HepG2 (cell line): ENCODE measurements around the gene GTF2A2. TPM values are rescaled to one million over a fixed set of nuclear protein-coding genes. Genes with fewer than 3 reads are reported as not detected.
A peak's percentile ranks its signal among the peaks of the same experiment; 100 is the strongest.

ENCODE experiments used
- BHLHE40 ChIP-seq: IDR thresholded peaks from 2 replicates; pipeline ENCODE4 v1.6.1; 2011; ENCODE audit warnings: low read length, improper control_type of control experiment
- FUBP1 ChIP-seq: sonication (generic); formaldehyde crosslinking; IDR thresholded peaks from 2 replicates; pipeline ENCODE4 v1.5.1; 2020; ENCODE audit warnings: missing genetic modification reagents, mild to moderate bottlenecking, borderline replicate concordance
- HIC2 ChIP-seq: sonication (generic); formaldehyde crosslinking; IDR thresholded peaks from 2 replicates; pipeline ENCODE4 v1.9.0; 2022; ENCODE audit warnings: low read depth, missing genetic modification reagents
- HIVEP1 ChIP-seq: sonication (generic); formaldehyde crosslinking; IDR thresholded peaks from 2 replicates; pipeline ENCODE4 v1.4.0; 2020; ENCODE audit warnings: mild to moderate bottlenecking, missing genetic modification reagents
- HNRNPL ChIP-seq: fragments of 200-400 bp; formaldehyde crosslinking; IDR thresholded peaks from 2 replicates; pipeline ENCODE4 v1.6.1; 2017; ENCODE audit warnings: mild to moderate bottlenecking, low read depth, low read length
- KDM1A ChIP-seq: IDR thresholded peaks from 2 replicates; pipeline ENCODE4 v1.6.1; 2016; ENCODE audit warnings: missing compliant biosample characterization
- MBD4 ChIP-seq: IDR thresholded peaks from 2 replicates; pipeline ENCODE4 v1.6.1; 2012; ENCODE audit warnings: low read length, inconsistent platforms, borderline replicate concordance
- NRL ChIP-seq: sonication (generic); formaldehyde crosslinking; IDR thresholded peaks from 2 replicates; pipeline ENCODE4 v1.5.0; 2020; ENCODE audit warnings: missing genetic modification reagents, mild to moderate bottlenecking, moderate library complexity, borderline replicate concordance
- PCBP1 ChIP-seq: fragments of 200-400 bp; formaldehyde crosslinking; IDR thresholded peaks from 2 replicates; pipeline ENCODE4 v1.6.1; 2017; ENCODE audit warnings: mild to moderate bottlenecking, low read depth, low read length, borderline replicate concordance
- ZBTB21 ChIP-seq: sonication (generic); formaldehyde crosslinking; IDR thresholded peaks from 2 replicates; pipeline ENCODE4 v1.4.0; 2020; ENCODE audit warnings: missing genetic modification reagents
- ZFP36L1 ChIP-seq: sonication (generic); formaldehyde crosslinking; IDR thresholded peaks from 2 replicates; pipeline ENCODE4 v1.8.0; 2022; ENCODE audit warnings: mild to moderate bottlenecking, missing genetic modification reagents, moderate library complexity
- ZKSCAN8 ChIP-seq: IDR thresholded peaks from 2 replicates; pipeline ENCODE4 v1.6.1; 2016; ENCODE audit warnings: borderline replicate concordance, missing genetic modification reagents, missing compliant biosample characterization
- ZNF318 ChIP-seq: sonication (generic); formaldehyde crosslinking; IDR thresholded peaks from 2 replicates; pipeline ENCODE4 v1.4.0; 2020; ENCODE audit warnings: mild to moderate bottlenecking, missing genetic modification reagents
- ZNF549 ChIP-seq: sonication (generic); formaldehyde crosslinking; IDR thresholded peaks from 2 replicates; pipeline ENCODE4 v1.5.0; 2020; ENCODE audit warnings: missing genetic modification reagents
- ZNF652 ChIP-seq: IDR thresholded peaks from 2 replicates; pipeline ENCODE4 v1.6.1; 2016; ENCODE audit warnings: low read depth, borderline replicate concordance
- ZNF784 ChIP-seq: sonication (generic); formaldehyde crosslinking; IDR thresholded peaks from 2 replicates; pipeline ENCODE4 v1.5.1; 2020; ENCODE audit warnings: missing genetic modification reagents, mild to moderate bottlenecking, borderline replicate concordance
- polyA plus RNA-seq, 8 experiments: library from polyadenylated mRNA; depleted of rRNA in 3 of 8; stranded (reverse) in 7 of 8; unstranded in 1 of 8; fragments of >200 nt; fragmentation: Illumina TruSeq in 4 of 8; extraction: Trizol in 4 of 8; gene quantifications; 2 replicates each; pipeline versions ENCODE4 v1.2.1 to v1.2.3, GENCODE V29; 2011 to 2016; ENCODE audit warnings: low read depth in 4 of 8, missing spikeins in 1 of 8, mixed read lengths in 1 of 8; ENCODE audit not compliant: insufficient read depth in 1 of 8
- total RNA-seq, 5 experiments: library from RNA; depleted of rRNA; stranded (reverse); fragments of >200 nt; fragmentation: Illumina TruSeq; extraction: Trizol; gene quantifications; 2 replicates each; pipeline ENCODE4 v1.2.3, GENCODE V29; 2016; ENCODE audit warnings: low read depth in 1 of 5

GTF2A2 gene
- total and polyA plus RNA-seq, 2 of the 13 experiments (the other 11 are each of a cell fraction or from before 2014, with no cell fraction given), result 24.4 to 106 TPM

GRCh38 chr15:59688782-59689625, 31.7 kb upstream of the GTF2A2 start, which contains the start of gene BNIP2 (continued):
- peak; percentile 76; the same call in 1 of the 2 replicates for TF ChIP-seq ZNF784 (CRISPR knock-in tag)
- TF ChIP-seq HIC2 (CRISPR knock-in tag), result no peak
- no peak for TF ChIP-seq ZNF549 (CRISPR knock-in tag)
- no peak for TF ChIP-seq FUBP1 (CRISPR knock-in tag)
- TF ChIP-seq ZKSCAN8, result no peak
- TF ChIP-seq BHLHE40, result no peak
- TF ChIP-seq HNRNPL, result peak; percentile 48; the same call in 1 of the 2 replicates
- peak; percentile 88; the same call in 1 of the 2 replicates for TF ChIP-seq ZFP36L1 (CRISPR knock-in tag)
- no peak for TF ChIP-seq PCBP1
- TF ChIP-seq NRL (CRISPR knock-in tag), result peak; percentile 87; the same call in 1 of the 2 replicates
- peak; percentile 44; the same call in 1 of the 2 replicates for TF ChIP-seq ZBTB21 (CRISPR knock-in tag)
- TF ChIP-seq MBD4, result no peak
- no peak for TF ChIP-seq ZNF652 (CRISPR knock-in tag)
- TF ChIP-seq ZNF318, result no peak
- TF ChIP-seq KDM1A (CRISPR knock-in tag), result no peak
- TF ChIP-seq HIVEP1 (CRISPR knock-in tag), result peak; percentile 91; the same call in 1 of the 2 replicates
